ENCODE results near the gene POLR2M. TPM values are rescaled to one million over a fixed set of nuclear protein-coding genes. Genes with fewer than 3 reads are reported as not detected.

Gene POLR2M
- total RNA-seq, 4 donors from 2014 or later: 35.6 to 369 (median 145) TPM

DNA sequence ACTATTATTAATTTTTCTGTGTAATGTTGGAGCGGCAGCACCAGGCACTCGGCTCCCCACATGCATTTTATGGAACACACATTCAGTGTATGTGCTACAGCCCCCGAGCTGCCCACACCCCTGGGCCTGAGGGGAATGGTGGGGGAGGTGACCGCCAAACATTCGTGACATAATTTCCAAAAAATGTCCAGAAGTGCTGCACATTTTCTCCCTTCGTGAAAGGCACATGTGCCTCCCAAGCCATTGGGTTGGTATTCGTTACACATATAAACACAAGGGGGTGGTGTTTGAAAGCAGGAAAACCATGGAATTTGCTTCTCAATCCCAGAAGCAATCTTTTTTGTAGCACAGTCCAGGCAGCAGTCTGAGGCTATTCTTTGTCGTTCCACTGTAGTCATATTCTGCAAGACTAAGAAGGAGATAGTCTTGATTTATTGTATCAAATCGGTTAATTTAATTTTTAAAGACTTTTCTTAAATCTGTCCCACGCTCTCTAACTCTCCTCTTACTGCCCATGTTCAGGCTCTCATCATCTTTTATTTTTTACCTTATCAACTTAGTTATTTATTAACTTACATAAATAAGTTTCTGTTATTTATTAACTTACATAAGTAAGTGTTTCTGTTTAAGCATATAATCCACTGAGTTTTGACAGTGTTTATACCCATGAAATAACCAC lies 39.2 kb upstream of the POLR2M start:
- TF ChIP-seq, protein P1, sequence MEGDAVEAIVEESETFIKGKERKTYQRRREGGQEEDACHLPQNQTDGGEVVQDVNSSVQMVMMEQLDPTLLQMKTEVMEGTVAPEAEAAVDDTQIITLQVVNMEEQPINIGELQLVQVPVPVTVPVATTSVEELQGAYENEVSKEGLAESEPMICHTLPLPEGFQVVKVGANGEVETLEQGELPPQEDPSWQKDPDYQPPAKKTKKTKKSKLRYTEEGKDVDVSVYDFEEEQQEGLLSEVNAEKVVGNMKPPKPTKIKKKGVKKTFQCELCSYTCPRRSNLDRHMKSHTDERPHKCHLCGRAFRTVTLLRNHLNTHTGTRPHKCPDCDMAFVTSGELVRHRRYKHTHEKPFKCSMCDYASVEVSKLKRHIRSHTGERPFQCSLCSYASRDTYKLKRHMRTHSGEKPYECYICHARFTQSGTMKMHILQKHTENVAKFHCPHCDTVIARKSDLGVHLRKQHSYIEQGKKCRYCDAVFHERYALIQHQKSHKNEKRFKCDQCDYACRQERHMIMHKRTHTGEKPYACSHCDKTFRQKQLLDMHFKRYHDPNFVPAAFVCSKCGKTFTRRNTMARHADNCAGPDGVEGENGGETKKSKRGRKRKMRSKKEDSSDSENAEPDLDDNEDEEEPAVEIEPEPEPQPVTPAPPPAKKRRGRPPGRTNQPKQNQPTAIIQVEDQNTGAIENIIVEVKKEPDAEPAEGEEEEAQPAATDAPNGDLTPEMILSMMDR (IDR thresholded peaks at IDR 0.05; ENCODE audit: low read depth): no peak

GRCh38 chr15:57668016-57668415 lies 38.5 kb upstream of the POLR2M start:
- TF ChIP-seq, protein P1 (IDR thresholded peaks at IDR 0.05; ENCODE audit: low read depth): no peak

DNA sequence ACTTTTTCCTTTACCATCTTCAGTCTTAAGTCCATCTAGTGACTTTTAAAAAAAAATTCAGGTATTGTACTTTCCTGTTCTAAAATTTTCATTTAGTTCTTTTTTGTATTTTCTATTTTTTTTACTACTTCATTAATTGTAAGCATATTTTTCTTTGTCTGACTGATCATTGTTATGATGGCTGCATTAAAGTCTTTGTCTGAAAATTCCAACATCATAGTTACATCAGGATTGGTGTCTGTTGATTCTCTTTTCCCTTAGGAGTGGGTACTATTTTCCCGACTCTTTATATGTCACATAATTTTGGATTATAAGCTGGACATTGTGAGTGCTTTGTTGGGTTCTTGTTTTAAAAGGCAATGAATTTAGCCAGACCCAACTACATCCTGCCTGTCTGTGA lies 34.9 kb upstream of the POLR2M start:
- TF ChIP-seq, protein P1 (IDR thresholded peaks at IDR 0.05; ENCODE audit: low read depth): no peak

DNA sequence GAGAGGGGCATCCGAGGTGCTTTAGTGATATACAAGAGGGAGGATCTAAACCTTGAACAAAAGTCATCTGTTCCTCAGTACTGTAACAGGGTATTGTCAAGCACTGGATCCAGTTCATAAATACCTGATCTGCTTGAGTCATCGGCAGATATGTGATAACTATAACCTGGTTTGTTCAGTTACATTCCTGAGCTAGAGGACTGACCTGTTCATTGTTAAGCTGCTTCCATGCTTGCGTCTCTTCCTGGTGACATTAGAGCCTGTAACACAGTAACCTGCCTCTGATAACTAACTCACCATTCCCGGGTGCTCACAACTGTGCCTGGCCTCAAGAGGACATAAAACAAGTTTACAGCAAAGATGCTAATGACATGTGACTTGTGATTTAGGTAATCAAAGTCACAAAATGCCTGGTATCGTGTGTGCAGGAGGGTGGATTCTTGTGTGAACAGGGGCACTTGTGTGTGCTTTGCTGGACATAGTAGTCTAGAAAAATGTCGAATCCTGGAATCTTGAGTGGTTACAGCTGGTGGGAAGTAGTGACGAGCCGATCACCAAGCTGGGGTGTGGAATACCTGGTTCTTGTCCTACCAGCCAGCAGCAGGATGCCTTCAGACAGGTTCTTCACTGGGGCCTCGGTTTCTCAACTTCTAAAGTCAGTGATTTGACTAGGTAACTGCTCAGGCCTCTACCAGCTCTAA lies 30.9 kb upstream of the POLR2M start:
- TF ChIP-seq, protein P1 (IDR thresholded peaks at IDR 0.05; ENCODE audit: low read depth): no peak

DNA sequence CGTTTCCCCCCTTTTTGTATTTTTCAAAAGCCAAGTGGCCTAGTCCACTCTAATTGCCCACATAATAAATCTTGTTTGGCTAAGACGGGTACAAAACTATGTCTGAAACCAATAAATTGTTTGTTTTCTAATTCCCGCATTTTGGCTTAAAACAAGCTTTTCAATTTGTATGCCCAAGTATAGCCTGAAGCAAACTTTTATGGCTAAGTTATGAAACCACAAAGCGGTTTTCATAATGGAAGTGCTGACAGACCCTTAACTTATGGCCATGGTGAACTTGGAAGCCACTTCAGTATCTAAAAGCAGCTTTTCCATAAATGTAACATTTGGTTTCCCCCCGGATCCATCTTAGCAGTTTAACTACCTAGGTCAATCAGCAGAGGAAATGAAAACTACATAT lies 29.9 kb upstream of the POLR2M start:
- TF ChIP-seq, protein P1 (IDR thresholded peaks at IDR 0.05; ENCODE audit: low read depth): no peak

GRCh38 chr15:57677204-57677603 lies 29.3 kb upstream of the POLR2M start:
- TF ChIP-seq, protein P1 (IDR thresholded peaks at IDR 0.05; ENCODE audit: low read depth): no peak

DNA sequence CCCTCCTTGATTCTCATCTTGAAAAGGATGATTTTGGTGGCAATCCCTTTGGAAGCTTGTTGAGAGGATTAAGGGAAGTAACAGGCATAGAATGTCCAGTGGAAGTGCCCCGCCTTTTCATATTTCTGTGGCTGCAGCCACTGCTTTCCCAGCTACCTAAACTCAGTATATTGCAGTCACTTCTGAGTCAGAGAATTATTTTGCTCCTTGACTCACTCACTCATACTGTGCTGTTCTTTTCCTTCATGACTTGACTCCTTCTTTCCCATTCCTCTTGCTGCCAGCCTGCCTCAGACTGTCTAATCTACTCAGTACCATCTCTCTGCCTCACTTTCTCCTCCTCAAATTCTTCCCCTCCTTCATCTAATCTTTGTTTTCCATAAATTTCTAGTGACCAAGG lies 26.5 kb upstream of the POLR2M start:
- TF ChIP-seq, protein P1 (IDR thresholded peaks at IDR 0.05; ENCODE audit: low read depth): no peak

Measured in subcutaneous adipose tissue (tissue), 4 donors.